ENCODE data around the gene KLK10. TPM values are rescaled to one million over a fixed set of nuclear protein-coding genes. Genes with fewer than 3 reads are reported as not detected.

The KLK10 gene
- total and polyA plus RNA-seq, 2 donors (not counting 1 experiment from before 2014, with no cell fraction given) = 0.03 TPM; not detected in 1

- no peaks in the 10 kb centered on the region for H3K9me3 ChIP-seq (ENCODE audit: control insufficient read depth, insufficient read depth, low read depth, low read length)
- no peaks in the 10 kb centered on the region for H3K4me1 ChIP-seq (ENCODE audit: control insufficient read depth, extremely low read depth, insufficient read depth, low read length)
- no peaks in the 10 kb centered on the region for H3K36me3 ChIP-seq (ENCODE audit: control insufficient read depth, insufficient read depth, low read length)
- DNase-seq (ENCODE audit: low read depth in 2 of 2) = no peak
- H3K27me3 ChIP-seq (ENCODE audit: control insufficient read depth, insufficient read depth, low read length) = no peaks in the 10 kb centered on the region
- H3K9ac ChIP-seq (ENCODE audit: insufficient read depth, low read length) = no peak within 1 kb of the TSS
- H3K4me3 ChIP-seq (replicated peaks in 1 of 4; ENCODE audit: control extremely low read depth in 1 of 4, insufficient read depth in 1 of 4, low read depth in 3 of 4, low read length in 4 of 4) = no peak within 1 kb of the TSS
- H3K4me2 ChIP-seq (ENCODE audit: extremely low read depth, insufficient read depth, low read length) = no peak within 1 kb of the TSS
- no peaks in the 10 kb centered on the region for H4K20me1 ChIP-seq (ENCODE audit: control insufficient read depth, extremely low read depth, insufficient read depth, low read length)
- H3K27ac ChIP-seq (ENCODE audit: insufficient read depth, low read length) = no peak within 1 kb of the TSS
- no peaks in the 10 kb centered on the region for H3K79me2 ChIP-seq (ENCODE audit: control insufficient read depth, insufficient read depth, low read length)
- H2AFZ ChIP-seq (ENCODE audit: low read length) = no peak within 1 kb of the TSS
- TF ChIP-seq EZH2 (IDR thresholded peaks at IDR 0.05; ENCODE audit: low read length, missing control alignments) (no peak), CTCF (conservative IDR thresholded peaks at IDR 0.05 in 1 of 2, IDR thresholded peaks at IDR 0.05 in 1 of 2; ENCODE audit: low read depth in 1 of 2, low read length in 2 of 2) (no peak)
Observed at GRCh38 chr19:51064534-51065220, 45.2 kb upstream of the KLK10 start, which contains the start of gene KLK13. Gene KLK13 (minus strand): TSS chr19:51065092. CDS start chr19:51065067, 25 bp downstream.

GRCh38 chr19:51063664-51064063 is 44.2 kb upstream of the KLK10 start:
- Histone ChIP-seq H3K9me3 (ENCODE audit: control insufficient read depth, insufficient read depth, low read depth, low read length) (no peaks in the 10 kb centered on the region), H2AFZ (ENCODE audit: low read length) (no peak overlapping the region), H3K9ac (ENCODE audit: insufficient read depth, low read length) (no peak overlapping the region), H3K27me3 (ENCODE audit: control insufficient read depth, insufficient read depth, low read length) (no peaks in the 10 kb centered on the region), H3K4me2 (ENCODE audit: extremely low read depth, insufficient read depth, low read length) (no peak overlapping the region), H3K4me3 (replicated peaks in 1 of 4; ENCODE audit: control extremely low read depth in 1 of 4, insufficient read depth in 1 of 4, low read depth in 3 of 4, low read length in 4 of 4) (no peak overlapping the region), H3K36me3 (ENCODE audit: control insufficient read depth, insufficient read depth, low read length) (no peaks in the 10 kb centered on the region), H3K79me2 (ENCODE audit: control insufficient read depth, insufficient read depth, low read length) (no peaks in the 10 kb centered on the region), H4K20me1 (ENCODE audit: control insufficient read depth, extremely low read depth, insufficient read depth, low read length) (no peaks in the 10 kb centered on the region), H3K4me1 (ENCODE audit: control insufficient read depth, extremely low read depth, insufficient read depth, low read length) (no peaks in the 10 kb centered on the region), H3K27ac (ENCODE audit: insufficient read depth, low read length) (no peak overlapping the region)
- TF ChIP-seq EZH2 (IDR thresholded peaks at IDR 0.05; ENCODE audit: low read length, missing control alignments) = no peak
- TF ChIP-seq CTCF (conservative IDR thresholded peaks at IDR 0.05 in 1 of 2, IDR thresholded peaks at IDR 0.05 in 1 of 2; ENCODE audit: low read depth in 1 of 2, low read length in 2 of 2) = no peak
- DNase-seq (ENCODE audit: low read depth in 2 of 2) = no peak

GRCh38 chr19:51060973-51061372 is 41.5 kb upstream of the KLK10 start:
- Histone ChIP-seq H2AFZ (ENCODE audit: low read length) (no peak overlapping the region), H3K79me2 (ENCODE audit: control insufficient read depth, insufficient read depth, low read length) (no peaks in the 10 kb centered on the region), H3K27me3 (ENCODE audit: control insufficient read depth, insufficient read depth, low read length) (no peaks in the 10 kb centered on the region), H4K20me1 (ENCODE audit: control insufficient read depth, extremely low read depth, insufficient read depth, low read length) (no peaks in the 10 kb centered on the region), H3K4me2 (ENCODE audit: extremely low read depth, insufficient read depth, low read length) (no peak overlapping the region), H3K27ac (ENCODE audit: insufficient read depth, low read length) (no peak overlapping the region), H3K9me3 (ENCODE audit: control insufficient read depth, insufficient read depth, low read depth, low read length) (no peaks in the 10 kb centered on the region), H3K4me1 (ENCODE audit: control insufficient read depth, extremely low read depth, insufficient read depth, low read length) (no peaks in the 10 kb centered on the region), H3K9ac (ENCODE audit: insufficient read depth, low read length) (no peak overlapping the region), H3K36me3 (ENCODE audit: control insufficient read depth, insufficient read depth, low read length) (no peaks in the 10 kb centered on the region), H3K4me3 (replicated peaks in 1 of 4; ENCODE audit: control extremely low read depth in 1 of 4, insufficient read depth in 1 of 4, low read depth in 3 of 4, low read length in 4 of 4) (no peak overlapping the region)
- no peak for DNase-seq (ENCODE audit: low read depth in 2 of 2)
- TF ChIP-seq CTCF (conservative IDR thresholded peaks at IDR 0.05 in 1 of 2, IDR thresholded peaks at IDR 0.05 in 1 of 2; ENCODE audit: low read depth in 1 of 2, low read length in 2 of 2) (no peak), EZH2 (IDR thresholded peaks at IDR 0.05; ENCODE audit: low read length, missing control alignments) (no peak)

Data from fibroblast of lung (primary cell).